ENCODE measurements around the gene CSKMT. TPM values are rescaled to one million over a fixed set of nuclear protein-coding genes. Genes with fewer than 3 reads are reported as not detected.

The CSKMT gene
- total RNA-seq, 4 donors from 2014 or later, result 2.8 to 18.4 (median 7.0) TPM

DNA sequence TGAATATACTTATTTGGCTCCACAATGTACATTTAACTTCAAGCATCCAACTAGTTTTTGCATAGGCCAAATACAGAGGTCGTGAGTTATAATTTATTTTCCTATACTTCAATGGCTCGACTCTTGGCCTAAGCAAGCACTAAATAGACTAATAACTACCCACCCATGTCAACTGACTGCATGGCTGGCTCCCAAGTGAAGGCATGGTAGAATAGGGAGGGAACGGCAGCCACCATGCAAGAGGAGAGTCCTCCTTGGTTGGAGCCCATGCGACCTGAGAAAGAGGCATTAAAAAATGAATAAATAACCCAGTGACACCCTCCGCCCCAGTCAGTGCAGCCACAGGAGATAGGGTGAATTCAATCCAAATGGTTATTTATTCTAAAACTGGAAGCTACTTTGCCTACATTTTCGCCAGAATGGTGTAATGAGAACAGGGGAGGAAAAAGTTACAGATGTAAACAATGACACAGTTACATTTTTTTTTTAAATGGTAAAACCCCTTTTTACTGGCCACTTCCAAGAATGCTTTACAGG lies 47.2 kb downstream of the CSKMT start:
- TF ChIP-seq CTCF (IDR thresholded peaks at IDR 0.05), result no peak
- DNase-seq (ENCODE audit: low spot score) (no peak), ATAC-seq (ENCODE audit: low FRiP score) (no peak)

GRCh38 chr11:62712861-62713260 lies 47.7 kb downstream of the CSKMT start:
- TF ChIP-seq CTCF (IDR thresholded peaks at IDR 0.05), result no peak
- ATAC-seq (ENCODE audit: low FRiP score), result no peak
- no peak for DNase-seq (ENCODE audit: low spot score)

DNA sequence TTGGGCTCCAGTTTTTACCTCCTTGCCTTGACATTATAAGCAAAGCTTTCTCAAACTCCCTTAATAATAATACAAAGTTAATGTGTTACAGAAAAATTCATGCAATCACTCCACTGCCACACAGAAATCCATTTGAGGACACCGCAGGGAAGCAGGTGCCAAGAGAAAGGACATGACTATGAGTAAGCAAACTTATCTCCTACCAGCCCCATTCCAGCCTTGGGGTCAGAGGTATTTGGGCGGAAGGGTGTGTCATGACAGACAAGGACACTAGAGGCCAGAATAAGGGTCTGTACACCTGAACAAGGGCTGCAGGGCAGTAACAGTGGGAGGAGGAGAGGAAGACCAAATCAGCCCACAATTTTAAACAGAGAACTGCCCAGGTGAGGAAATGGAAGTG lies 48.2 kb downstream of the CSKMT start:
- TF ChIP-seq CTCF (IDR thresholded peaks at IDR 0.05), result no peak
- DNase-seq (ENCODE audit: low spot score), result no peak

GRCh38 chr11:62715150-62716130 lies 50.3 kb downstream of the CSKMT start:
- ATAC-seq (ENCODE audit: low FRiP score), result no peak
- DNase-seq (ENCODE audit: low spot score), result no peak
- no peak for TF ChIP-seq CTCF (IDR thresholded peaks at IDR 0.05)

More for the DNA sequence above, 48.2 kb downstream of the CSKMT start:
- ATAC-seq (ENCODE audit: low FRiP score), result no peak

- DNase-seq (ENCODE audit: low spot score) (no peak), ATAC-seq (ENCODE audit: low FRiP score) (no peak)
- TF ChIP-seq CTCF (IDR thresholded peaks at IDR 0.05), result no peak
These were observed 51.1 kb downstream of the CSKMT start for GRCh38 chr11:62716206-62716605.

- ATAC-seq (ENCODE audit: low FRiP score) (no peak), DNase-seq (ENCODE audit: low spot score) (no peak)
- no peak for TF ChIP-seq CTCF (IDR thresholded peaks at IDR 0.05)
These were observed 51.7 kb downstream of the CSKMT start for GRCh38 chr11:62716816-62717215.

Small RNA genes lying within 50 kb of the gene (small RNA-seq; reads per million reads assigned to genes)
- not detected for gene SNORA57

Other genes with a start within 250 kb of the CSKMT start
- gene SCGB1A1, start 246.3 kb upstream of the CSKMT start, total RNA-seq, result not detected
- gene AHNAK, start 118.5 kb upstream of the CSKMT start, total RNA-seq, result 1,000 to 10,000 TPM in 3 of 4 donors, 100 to 1,000 TPM in 1; 874 to 1,336 (median 1,047) TPM
- 1,000 to 10,000 TPM; 1,194 to 1,561 (median 1,267) TPM for gene EEF1G, start 91.4 kb upstream of the CSKMT start, total RNA-seq
- gene TUT1, start 73.8 kb upstream of the CSKMT start, total RNA-seq, result 10 to 100 TPM in 3 of 4 donors, 1 to 10 TPM in 1; 7.9 to 11.0 (median 10.5) TPM
- 100 to 1,000 TPM in 2 of 4 donors, 10 to 100 TPM in 2; 77.1 to 172 (median 89.6) TPM for gene MTA2, start 63.4 kb upstream of the CSKMT start, total RNA-seq
- gene EML3, start 52.5 kb upstream of the CSKMT start, total RNA-seq, result 10 to 100 TPM; 40.7 to 68.6 (median 52.0) TPM
- gene ROM1, start 52.1 kb upstream of the CSKMT start, total RNA-seq, result 10 to 100 TPM in 3 of 4 donors, 1 to 10 TPM in 1; 7.9 to 12.7 (median 11.4) TPM
- 10 to 100 TPM; 18.8 to 40.7 (median 23.2) TPM for gene B3GAT3, start 43.3 kb upstream of the CSKMT start, total RNA-seq
- gene GANAB, start 18.7 kb upstream of the CSKMT start, total RNA-seq, result 100 to 1,000 TPM; 108 to 166 (median 128) TPM
- 10 to 100 TPM; 11.9 to 27.7 (median 17.2) TPM for gene INTS5, start 12.0 kb upstream of the CSKMT start, total RNA-seq
- gene C11orf98, start 102 bp upstream of the CSKMT start, total RNA-seq, result 10 to 100 TPM; 18.3 to 42.9 (median 33.3) TPM
- gene UQCC3, start 6.4 kb downstream of the CSKMT start, total RNA-seq, result 1 to 10 TPM; 7.3 to 9.9 (median 8.2) TPM
- 1 to 10 TPM; 3.0 to 6.8 (median 5.7) TPM for gene LBHD1, start 7.0 kb downstream of the CSKMT start, total RNA-seq
- gene UBXN1, start 13.8 kb downstream of the CSKMT start, total RNA-seq, result 100 to 1,000 TPM; 135 to 196 (median 167) TPM
- gene LRRN4CL, start 24.2 kb downstream of the CSKMT start, total RNA-seq, result 10 to 100 TPM; 30.9 to 49.3 (median 44.5) TPM
- gene BSCL2, start 42.1 kb downstream of the CSKMT start, total RNA-seq, result 10 to 100 TPM; 37.1 to 51.2 (median 48.2) TPM
- gene GNG3, start 42.4 kb downstream of the CSKMT start, total RNA-seq, result not detected
- 10 to 100 TPM; 10.7 to 42.6 (median 25.2) TPM for gene HNRNPUL2, start 62.1 kb downstream of the CSKMT start, total RNA-seq
- 10 to 100 TPM; 13.8 to 24.4 (median 19.0) TPM for gene TTC9C, start 63.2 kb downstream of the CSKMT start, total RNA-seq
- 1 to 10 TPM; 5.3 to 7.3 (median 5.8) TPM for gene ZBTB3, start 88.8 kb downstream of the CSKMT start, total RNA-seq
- gene POLR2G, start 96.3 kb downstream of the CSKMT start, total RNA-seq, result 10 to 100 TPM; 37.9 to 57.9 (median 50.5) TPM
- gene TAF6L, start 106.1 kb downstream of the CSKMT start, total RNA-seq, result 10 to 100 TPM; 11.7 to 20.3 (median 14.9) TPM
- 10 to 100 TPM; 36.4 to 69.7 (median 57.1) TPM for gene TMEM179B, start 122.1 kb downstream of the CSKMT start, total RNA-seq
- gene TMEM223, start 126.7 kb downstream of the CSKMT start, total RNA-seq, result 10 to 100 TPM; 20.8 to 45.1 (median 30.3) TPM
- 100 to 1,000 TPM in 1 of 4 donors, 10 to 100 TPM in 3; 51.9 to 101 (median 78.3) TPM for gene NXF1, start 140.1 kb downstream of the CSKMT start, total RNA-seq
- gene STX5, start 166.7 kb downstream of the CSKMT start, total RNA-seq, result 10 to 100 TPM; 32.2 to 43.1 (median 37.4) TPM
- gene TEX54, start 167.5 kb downstream of the CSKMT start, total RNA-seq, result not detected
- gene WDR74, start 174.3 kb downstream of the CSKMT start, total RNA-seq, result 100 to 1,000 TPM in 1 of 4 donors, 10 to 100 TPM in 3; 32.3 to 138 (median 40.8) TPM
- 100 to 1,000 TPM; 110 to 239 (median 191) TPM for gene SLC3A2, start 215.6 kb downstream of the CSKMT start, total RNA-seq

Data from omental fat pad (tissue), 4 donors.